RWPE1 (cell line): ENCODE data around the gene GLI1.

Experiments
- CTCF ChIA-PET: fragments of 350-600 bp; sonication (Branson Sonifier 250); formaldehyde crosslinking; extraction: SDS; loops from one replicate; lab custom pipeline; 2021; lab: Yijun Ruan, JAX
- POLR2A ChIA-PET: fragments of 400-600 bp; formaldehyde crosslinking; extraction: SDS; loops from one replicate; lab custom pipeline; 2020; ENCODE audit warnings: antibody characterized with exemption; ENCODE audit not compliant: low non-redundant PET; lab: Yijun Ruan, JAX
- DNase-seq: peaks from one replicate; pipeline ENCODE4 v3.0.0; 2012; ENCODE audit warnings: low spot score
- H3K27ac ChIP-seq: fragments of 450-650 bp; 2 replicates; pipeline ENCODE4 v1.5.1; 2017
- CTCF ChIP-seq: fragments of 450-650 bp; conservative IDR thresholded peaks from 2 replicates; pipeline ENCODE4 v1.5.1; 2017; ENCODE audit warnings: low read depth, mild to moderate bottlenecking

GLI1 gene

GRCh38 chr12:57448669-57449068 is 10.9 kb upstream of the GLI1 start:
- ChIA-PET CTCF (interaction anchor here (0.6 to 1.2 kb wide), 5 partner anchors 9 to 277 kb away, joined by 3 to 6 read pairs (median 4); no protein-coding TSS in a partner anchor), POLR2A (no interaction called here)
- no peak for TF ChIP-seq CTCF
- no peak for DNase-seq
- no peak overlapping the region for H3K27ac ChIP-seq

- ChIA-PET CTCF (interaction anchor here (0.6 kb wide), 1 partner anchor 209 kb away, joined by 3 read pairs; no protein-coding TSS in a partner anchor), POLR2A (no interaction called here)
- DNase-seq, result no peak
- no peak overlapping the region for H3K27ac ChIP-seq
- no peak for TF ChIP-seq CTCF
These were observed 10.2 kb upstream of the GLI1 start for GRCh38 chr12:57449375-57449774.

- CTCF ChIA-PET, result interaction anchor here (0.9 kb wide), 1 partner anchor 142 kb away, joined by 3 read pairs; no protein-coding TSS in a partner anchor
- no peak for TF ChIP-seq CTCF
- no peak overlapping the region for H3K27ac ChIP-seq
- no peak for DNase-seq
- POLR2A ChIA-PET, result no interaction called here
These were observed 9.5 kb upstream of the GLI1 start for GRCh38 chr12:57450057-57450456.

- no peak for DNase-seq
- no peak overlapping the region for H3K27ac ChIP-seq
- ChIA-PET CTCF (interaction anchor here (1.5 to 2.8 kb wide), 2 partner anchors 11 to 144 kb away, joined by 5 to 18 read pairs; no protein-coding TSS in a partner anchor), POLR2A (no interaction called here)
- TF ChIP-seq CTCF, result no peak
These were observed 8.3 kb upstream of the GLI1 start for GRCh38 chr12:57451233-57451778.

- ChIA-PET POLR2A (no interaction called here), CTCF (interaction anchor here (0.6 to 2.8 kb wide), 18 partner anchors 9 to 213 kb away, joined by 3 to 18 read pairs (median 4); partner anchors contain the start of genes ARHGAP9 and DCTN2)
- DNase-seq, result no peak
- no peak for TF ChIP-seq CTCF
- H3K27ac ChIP-seq, result no peak overlapping the region
These were observed 7.2 kb upstream of the GLI1 start for GRCh38 chr12:57452181-57452936.

GRCh38 chr12:57452937-57453509 is 6.6 kb upstream of the GLI1 start:
- CTCF ChIA-PET, result interaction anchor here (0.6 to 2.8 kb wide), 23 partner anchors 10 to 824 kb away, joined by 3 to 19 read pairs (median 4); partner anchors contain the start of genes ARHGAP9 and DCTN2

More at GRCh38 chr12:57452937-57453509, 6.6 kb upstream of the GLI1 start:
- POLR2A ChIA-PET, result no interaction called here
- DNase-seq, result peak; percentile 53
- peak; percentile 91 for TF ChIP-seq CTCF
- H3K27ac ChIP-seq, result no peak overlapping the region
